IMR-90 (cell line): ENCODE measurements around the gene LRRC72. TPM values are rescaled to one million over a fixed set of nuclear protein-coding genes. Genes with fewer than 3 reads are reported as not detected.

ENCODE experiments used
- ATAC-seq: fragments of 200-7000 bp; cut with Tn5 transposase; 2 replicates; pipeline ENCODE4 v1.9.1; 2020; ENCODE audit warnings: low read depth, mild to moderate bottlenecking, moderate library complexity
- BruUV-seq: library from RNA; stranded (reverse); fragments of 400-500 nt; replicated peaks from 2 replicates; lab custom pipeline; 2021; lab: Mats Ljungman, UMichigan
- CTCF ChIA-PET: fragments of 300-600 bp; formaldehyde crosslinking; extraction: SDS; loops from one replicate; lab custom pipeline; 2021; ENCODE audit warnings: antibody characterized with exemption; lab: Yijun Ruan, JAX
- POLR2A ChIA-PET: fragments of 300-600 bp; sonication (Branson Sonifier 250); formaldehyde crosslinking; loops from one replicate; lab custom pipeline; 2022; ENCODE audit warnings: antibody characterized with exemption; ENCODE audit not compliant: unreplicated experiment; lab: Charles Lee
- DNase-seq: peaks from one replicate; pipeline ENCODE4 v3.0.0; 2013
- H2AFZ ChIP-seq: replicated peaks from 2 replicates; pipeline ENCODE3; 2013; ENCODE audit warnings: low read length, mild to moderate bottlenecking; ENCODE audit not compliant: poor library complexity
- H2AK5ac ChIP-seq: 2 replicates; pipeline ENCODE4 v1.6.1; 2013; ENCODE audit warnings: low read depth, low read length, inconsistent platforms
- H2AK9ac ChIP-seq: replicated peaks from 2 replicates; pipeline ENCODE3; 2013; ENCODE audit warnings: mild to moderate bottlenecking, low read depth, low read length, moderate library complexity; ENCODE audit not compliant: poor library complexity
- H2BK120ac ChIP-seq: 2 replicates; pipeline ENCODE4 v1.6.1; 2013; ENCODE audit warnings: low read depth, low read length, inconsistent platforms
- H2BK15ac ChIP-seq: 3 replicates; pipeline ENCODE4 v1.6.1; 2013; ENCODE audit warnings: low read depth, low read length, inconsistent platforms
- H2BK20ac ChIP-seq: 2 replicates; pipeline ENCODE4 v1.6.1; 2013; ENCODE audit warnings: low read depth, mild to moderate bottlenecking, inconsistent platforms, low read length, moderate library complexity
- H2BK5ac ChIP-seq: 2 replicates; pipeline ENCODE4 v1.6.1; 2013; ENCODE audit warnings: mild to moderate bottlenecking, low read depth, low read length, inconsistent platforms; ENCODE audit not compliant: poor library complexity, severe bottlenecking
- H3K14ac ChIP-seq: replicated peaks from 2 replicates; pipeline ENCODE4 v1.6.1; 2013; ENCODE audit warnings: low read depth, low read length, inconsistent platforms
- H3K18ac ChIP-seq: 2 replicates; pipeline ENCODE4 v1.6.1; 2013; ENCODE audit warnings: low read depth, low read length, control low read depth
- H3K23ac ChIP-seq: 2 replicates; pipeline ENCODE4 v1.6.1; 2013; ENCODE audit warnings: low read depth, low read length, inconsistent platforms
- H3K27ac ChIP-seq: 2 replicates; pipeline ENCODE4 v1.5.1; 2013; ENCODE audit warnings: mild to moderate bottlenecking, control low read depth, low read length; ENCODE audit not compliant: insufficient read depth
- H3K27me3 ChIP-seq: 2 replicates; pipeline ENCODE4 v1.6.1; 2013; ENCODE audit warnings: low read length; ENCODE audit not compliant: control insufficient read depth, insufficient read depth
- H3K36me3 ChIP-seq: 2 replicates; pipeline ENCODE4 v1.6.1; 2013; ENCODE audit warnings: low read length, mixed read lengths; ENCODE audit not compliant: control insufficient read depth, insufficient read depth
- H3K4ac ChIP-seq: 2 replicates; pipeline ENCODE4 v1.6.1; 2013; ENCODE audit warnings: low read depth, low read length, inconsistent platforms
- H3K4me1 ChIP-seq: 2 replicates; pipeline ENCODE4 v1.6.1; 2013; ENCODE audit warnings: low read length, mixed read lengths; ENCODE audit not compliant: control insufficient read depth, insufficient read depth
- H3K4me2 ChIP-seq: 2 replicates; pipeline ENCODE4 v1.6.1; 2013; ENCODE audit warnings: low read depth, mild to moderate bottlenecking, control low read depth, low read length, moderate library complexity
- H3K4me3 ChIP-seq: 2 replicates; pipeline ENCODE4 v1.5.1; 2013; ENCODE audit warnings: low read depth, mild to moderate bottlenecking, control low read depth, low read length, moderate library complexity; ENCODE audit not compliant: insufficient read depth
- H3K56ac ChIP-seq: 2 replicates; pipeline ENCODE4 v1.6.1; 2013; ENCODE audit warnings: low read length, inconsistent platforms; ENCODE audit not compliant: insufficient read depth; ENCODE audit errors: extremely low read depth
- H3K79me1 ChIP-seq, 2 experiments: 2 replicates each; pipeline ENCODE4 v1.6.1; 2013; ENCODE audit warnings: low read length in 2 of 2, inconsistent platforms in 1 of 2, low read depth in 1 of 2
- H3K9ac ChIP-seq: 2 replicates; pipeline ENCODE4 v1.6.1; 2013; ENCODE audit warnings: low read depth, low read length, control low read depth
- H3K9me1 ChIP-seq: 2 replicates; pipeline ENCODE4 v1.6.1; 2013; ENCODE audit warnings: low read length, inconsistent platforms; ENCODE audit not compliant: insufficient read depth
- H3K9me3 ChIP-seq: 2 replicates; pipeline ENCODE4 v1.6.1; 2013; ENCODE audit warnings: low read length; ENCODE audit not compliant: control insufficient read depth, insufficient read depth
- H4K20me1 ChIP-seq: 2 replicates; pipeline ENCODE4 v1.6.1; 2013; ENCODE audit warnings: low read length, inconsistent platforms; ENCODE audit not compliant: insufficient read depth
- H4K5ac ChIP-seq: 2 replicates; pipeline ENCODE4 v1.6.1; 2013; ENCODE audit warnings: mild to moderate bottlenecking, low read depth, low read length, control low read depth
- H4K8ac ChIP-seq, 2 experiments: 2 replicates each; pipeline ENCODE4 v1.6.1; 2013; ENCODE audit warnings: low read depth in 2 of 2, low read length in 2 of 2, control low read depth in 1 of 2, inconsistent platforms in 1 of 2
- H4K91ac ChIP-seq: 2 replicates; pipeline ENCODE4 v1.6.1; 2013; ENCODE audit warnings: low read depth, low read length, inconsistent platforms; ENCODE audit not compliant: insufficient read depth
- BHLHE40 ChIP-seq: fragments of 150-350 bp; IDR thresholded peaks from 2 replicates; pipeline ENCODE4 v1.6.1; 2016; ENCODE audit warnings: mild to moderate bottlenecking, low read depth, low read length
- CEBPB ChIP-seq: IDR thresholded peaks from 2 replicates; pipeline ENCODE4 v1.6.1; 2012; ENCODE audit warnings: low read depth, low read length, improper control_type of control experiment
- CHD1 ChIP-seq: IDR thresholded peaks from 2 replicates; pipeline ENCODE4 v1.6.1; 2012; ENCODE audit warnings: low read depth, low read length, improper control_type of control experiment
- FOS ChIP-seq: fragments of 150-350 bp; IDR thresholded peaks from 2 replicates; pipeline ENCODE4 v1.6.1; 2016; ENCODE audit warnings: low read depth, low read length
- MAFK ChIP-seq: IDR thresholded peaks from 2 replicates; pipeline ENCODE4 v1.6.1; 2012; ENCODE audit warnings: low read depth, low read length, improper control_type of control experiment
- MAZ ChIP-seq: IDR thresholded peaks from 2 replicates; pipeline ENCODE4 v1.6.1; 2012; ENCODE audit warnings: low read depth, mild to moderate bottlenecking, low read length, improper control_type of control experiment, moderate library complexity, borderline replicate concordance
- MXI1 ChIP-seq: IDR thresholded peaks from 2 replicates; pipeline ENCODE4 v1.6.1; 2012; ENCODE audit warnings: low read depth, mild to moderate bottlenecking, low read length, moderate library complexity, borderline replicate concordance
- NFE2L2 ChIP-seq: fragments of 150-350 bp; IDR thresholded peaks from 2 replicates; pipeline ENCODE4 v1.6.1; 2016; ENCODE audit warnings: low read depth, mild to moderate bottlenecking, low read length
- POLR2A ChIP-seq: IDR thresholded peaks from 2 replicates; pipeline ENCODE4 v1.6.1; 2012; ENCODE audit warnings: mild to moderate bottlenecking, low read depth, low read length
- RAD21 ChIP-seq: IDR thresholded peaks from 2 replicates; pipeline ENCODE4 v1.6.1; 2012; ENCODE audit warnings: low read length, improper control_type of control experiment
- RCOR1 ChIP-seq: IDR thresholded peaks from 2 replicates; pipeline ENCODE4 v1.6.1; 2012; ENCODE audit warnings: mild to moderate bottlenecking, low read length, improper control_type of control experiment; ENCODE audit not compliant: insufficient replicate concordance
- RFX5 ChIP-seq: IDR thresholded peaks from 2 replicates; pipeline ENCODE4 v1.8.0; 2012; ENCODE audit warnings: low read depth, mild to moderate bottlenecking, low read length, moderate library complexity
- SMC3 ChIP-seq: fragments of 150-350 bp; IDR thresholded peaks from 2 replicates; pipeline ENCODE4 v1.6.1; 2016; ENCODE audit warnings: low read depth, mild to moderate bottlenecking, antibody characterized with exemption, low read length, moderate library complexity
- WGBS, 2 experiments: methylation state at CpG; one replicate each; pipeline versions ENCODE4 v1.1.5 to v1.1.7; 2013; ENCODE audit warnings: missing lambda C conversion rate in 2 of 2; ENCODE audit not compliant: insufficient read length in 1 of 2; ENCODE audit errors: extremely low coverage in 2 of 2; 5-methylcytosine and 5-hydroxymethylcytosine counted together
- dilution Hi-C: fragments of 300-500 bp; cut with HindIII; formaldehyde crosslinking; loops from one replicate; pipeline ENCODE4 v1.14.3; 2018; ENCODE audit warnings: low sequenced_read_pairs; ENCODE audit not compliant: unreplicated experiment
- in situ Hi-C: fragments of 300-500 bp; cut with MboI; formaldehyde crosslinking; loops from 3 replicates; pipeline ENCODE4 v1.14.3; 2019; ENCODE audit warnings: low sequenced_read_pairs, inconsistent platforms, mixed read lengths
- intact Hi-C: fragments of 100-400 bp; cut with micrococcal nuclease; formaldehyde crosslinking; loops from 2 replicates; pipeline ENCODE4 v1.10.0; 2022
- polyA plus RNA-seq, 3 experiments: library from polyadenylated mRNA; depleted of rRNA; stranded (reverse); fragments of >200 nt; gene quantifications; 2 replicates each; pipeline ENCODE4 v1.2.3, GENCODE V29; 2012; ENCODE audit warnings: low replicate concordance in 1 of 3
- total RNA-seq: library from RNA; depleted of rRNA; stranded (reverse); fragments of >200 nt; gene quantifications from 2 replicates; pipeline ENCODE4 v1.2.3, GENCODE V29; 2012
- TF ChIP-seq, protein P1 (sequence below): conservative IDR thresholded peaks from 2 replicates; pipeline ENCODE4 v1.5.1; 2012; ENCODE audit warnings: mild to moderate bottlenecking, low read depth, low read length, improper control_type of control experiment
- TF ChIP-seq, protein P2 (sequence below): fragments of 150-350 bp; IDR thresholded peaks from 2 replicates; pipeline ENCODE4 v1.6.1; 2017; ENCODE audit warnings: mild to moderate bottlenecking, antibody characterized with exemption, low read length, low read depth
- TF ChIP-seq, protein P3 (sequence below): fragments of 150-350 bp; IDR thresholded peaks from 2 replicates; pipeline ENCODE4 v1.6.1; 2016; ENCODE audit warnings: low read depth, mild to moderate bottlenecking, low read length, moderate library complexity, borderline replicate concordance

The LRRC72 gene
- total and polyA plus RNA-seq, 2 of the 4 experiments (the other 2 are of a cell fraction) = not detected

DNA sequence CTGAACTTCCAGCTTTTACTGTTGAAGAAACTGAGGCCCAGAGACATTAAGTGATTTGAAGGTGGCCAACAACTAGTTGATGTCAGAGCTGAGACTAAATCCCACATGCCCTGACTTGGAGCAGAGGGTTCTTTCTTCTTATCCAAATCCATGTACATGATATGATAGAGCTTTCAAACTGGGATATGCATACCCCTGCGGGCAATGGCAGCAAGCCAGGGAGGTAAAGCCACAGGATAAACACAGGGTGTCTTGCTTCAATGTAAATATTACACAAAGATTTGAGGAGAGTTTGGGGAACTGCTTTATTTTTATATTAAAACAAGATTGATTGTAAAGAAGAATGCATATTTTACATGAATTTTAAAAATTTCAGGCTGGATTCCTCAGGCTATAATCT, 2.3 kb upstream of the LRRC72 start:
- ChIA-PET CTCF (interaction anchor here (0.9 to 1.5 kb wide), 2 partner anchors 14 to 471 kb away, joined by 3 to 4 read pairs; no protein-coding TSS in a partner anchor), POLR2A (no interaction called here)
- Histone ChIP-seq H4K5ac (no peak overlapping the region), H3K36me3 (no peaks in the 10 kb centered on the region), H3K9me1 (no peaks in the 10 kb centered on the region), H3K4me3 (no peak overlapping the region), H3K27me3 (no peaks in the 10 kb centered on the region), H3K4me2 (no peak overlapping the region), H4K20me1 (no peaks in the 10 kb centered on the region), H3K9me3 (no peaks in the 10 kb centered on the region), H2BK15ac (no peak overlapping the region), H3K18ac (no peak overlapping the region), H2BK120ac (no peak overlapping the region), H3K56ac (no peak overlapping the region), H3K4ac (no peak overlapping the region), H3K27ac (no peak overlapping the region), H4K91ac (no peak overlapping the region), H3K9ac (no peak overlapping the region), H3K23ac (no peak overlapping the region), H2AK9ac (no peak overlapping the region), H3K14ac (no peak overlapping the region), H3K4me1 (no peaks in the 10 kb centered on the region), H2BK20ac (no peak overlapping the region), H4K8ac (no peak overlapping the region), H2AFZ (no peak overlapping the region), H3K79me1 (no peaks in the 10 kb centered on the region), H2AK5ac (no peak overlapping the region), H2BK5ac (no peak overlapping the region)
- no CpG with 5 or more reads among the region's 1 CpG for WGBS, 2 experiments
- dilution Hi-C loops (no loop called here), intact Hi-C loops (no loop called here), in situ Hi-C loops (no loop called here)
- no TSS peak for BruUV-seq
- DNase-seq (no peak), ATAC-seq (no peak)
- TF ChIP-seq CHD1 (no peak), POLR2A (no peak), RFX5 (no peak), MAFK (no peak), BHLHE40 (no peak), RCOR1 (no peak), FOS (no peak), NFE2L2 (no peak), MXI1 (no peak), RAD21 (no peak), SMC3 (no peak), MAZ (no peak), CEBPB (no peak)
- TF ChIP-seq, protein P1, sequence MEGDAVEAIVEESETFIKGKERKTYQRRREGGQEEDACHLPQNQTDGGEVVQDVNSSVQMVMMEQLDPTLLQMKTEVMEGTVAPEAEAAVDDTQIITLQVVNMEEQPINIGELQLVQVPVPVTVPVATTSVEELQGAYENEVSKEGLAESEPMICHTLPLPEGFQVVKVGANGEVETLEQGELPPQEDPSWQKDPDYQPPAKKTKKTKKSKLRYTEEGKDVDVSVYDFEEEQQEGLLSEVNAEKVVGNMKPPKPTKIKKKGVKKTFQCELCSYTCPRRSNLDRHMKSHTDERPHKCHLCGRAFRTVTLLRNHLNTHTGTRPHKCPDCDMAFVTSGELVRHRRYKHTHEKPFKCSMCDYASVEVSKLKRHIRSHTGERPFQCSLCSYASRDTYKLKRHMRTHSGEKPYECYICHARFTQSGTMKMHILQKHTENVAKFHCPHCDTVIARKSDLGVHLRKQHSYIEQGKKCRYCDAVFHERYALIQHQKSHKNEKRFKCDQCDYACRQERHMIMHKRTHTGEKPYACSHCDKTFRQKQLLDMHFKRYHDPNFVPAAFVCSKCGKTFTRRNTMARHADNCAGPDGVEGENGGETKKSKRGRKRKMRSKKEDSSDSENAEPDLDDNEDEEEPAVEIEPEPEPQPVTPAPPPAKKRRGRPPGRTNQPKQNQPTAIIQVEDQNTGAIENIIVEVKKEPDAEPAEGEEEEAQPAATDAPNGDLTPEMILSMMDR = no peak
- TF ChIP-seq, protein P2, sequence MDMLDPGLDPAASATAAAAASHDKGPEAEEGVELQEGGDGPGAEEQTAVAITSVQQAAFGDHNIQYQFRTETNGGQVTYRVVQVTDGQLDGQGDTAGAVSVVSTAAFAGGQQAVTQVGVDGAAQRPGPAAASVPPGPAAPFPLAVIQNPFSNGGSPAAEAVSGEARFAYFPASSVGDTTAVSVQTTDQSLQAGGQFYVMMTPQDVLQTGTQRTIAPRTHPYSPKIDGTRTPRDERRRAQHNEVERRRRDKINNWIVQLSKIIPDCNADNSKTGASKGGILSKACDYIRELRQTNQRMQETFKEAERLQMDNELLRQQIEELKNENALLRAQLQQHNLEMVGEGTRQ = no peak
- TF ChIP-seq, protein P3, sequence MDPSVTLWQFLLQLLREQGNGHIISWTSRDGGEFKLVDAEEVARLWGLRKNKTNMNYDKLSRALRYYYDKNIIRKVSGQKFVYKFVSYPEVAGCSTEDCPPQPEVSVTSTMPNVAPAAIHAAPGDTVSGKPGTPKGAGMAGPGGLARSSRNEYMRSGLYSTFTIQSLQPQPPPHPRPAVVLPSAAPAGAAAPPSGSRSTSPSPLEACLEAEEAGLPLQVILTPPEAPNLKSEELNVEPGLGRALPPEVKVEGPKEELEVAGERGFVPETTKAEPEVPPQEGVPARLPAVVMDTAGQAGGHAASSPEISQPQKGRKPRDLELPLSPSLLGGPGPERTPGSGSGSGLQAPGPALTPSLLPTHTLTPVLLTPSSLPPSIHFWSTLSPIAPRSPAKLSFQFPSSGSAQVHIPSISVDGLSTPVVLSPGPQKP = no peak
